ENCODE measurements around the gene RAPGEF5. TPM values are rescaled to one million over a fixed set of nuclear protein-coding genes. Genes with fewer than 3 reads are reported as not detected.

The RAPGEF5 gene
- total and polyA plus RNA-seq, 2 experiments from 2014 or later, result 0.21 TPM; not detected in 1

GRCh38 chr7:22348379-22348778, 8.6 kb downstream of the RAPGEF5 start:
- DNase-seq (ENCODE audit: low read depth in 1 of 2, low spot score in 1 of 2), result no peak
- no peak for TF ChIP-seq CTCF (IDR thresholded peaks at IDR 0.05; ENCODE audit: low read depth, low read length)
- H3K36me3 ChIP-seq, result no peaks in the 10 kb centered on the region

GRCh38 chr7:22346383-22347107, 10.4 kb downstream of the RAPGEF5 start:
- H3K4me1 ChIP-seq (ENCODE audit: low read depth), result no peaks in the 10 kb centered on the region
- no peak for TF ChIP-seq CTCF (IDR thresholded peaks at IDR 0.05; ENCODE audit: low read depth, low read length)
- no peaks in the 10 kb centered on the region for H3K9me3 ChIP-seq (ENCODE audit: low read depth)
- no peaks in the 10 kb centered on the region for H3K27me3 ChIP-seq
- no peak for DNase-seq (ENCODE audit: low read depth in 1 of 2, low spot score in 1 of 2)
- no peak overlapping the region for H3K27ac ChIP-seq
- H3K36me3 ChIP-seq, result no peaks in the 10 kb centered on the region
- no peak overlapping the region for H3K4me3 ChIP-seq

More at GRCh38 chr7:22348379-22348778, 8.6 kb downstream of the RAPGEF5 start:
- no peaks in the 10 kb centered on the region for H3K27me3 ChIP-seq
- no peaks in the 10 kb centered on the region for H3K4me1 ChIP-seq (ENCODE audit: low read depth)
- no peak overlapping the region for H3K27ac ChIP-seq
- H3K4me3 ChIP-seq, result no peak overlapping the region
- H3K9me3 ChIP-seq (ENCODE audit: low read depth), result no peaks in the 10 kb centered on the region

- no peak for DNase-seq (ENCODE audit: low read depth in 1 of 2, low spot score in 1 of 2)
- Histone ChIP-seq H3K9me3 (ENCODE audit: low read depth) (no peaks in the 10 kb centered on the region), H3K27me3 (no peaks in the 10 kb centered on the region), H3K4me3 (no peak overlapping the region), H3K36me3 (no peaks in the 10 kb centered on the region), H3K4me1 (ENCODE audit: low read depth) (no peaks in the 10 kb centered on the region), H3K27ac (no peak overlapping the region)
- TF ChIP-seq CTCF (IDR thresholded peaks at IDR 0.05; ENCODE audit: low read depth, low read length), result no peak
These were observed 12.3 kb downstream of the RAPGEF5 start for GRCh38 chr7:22344655-22345054.

- no peak for DNase-seq (ENCODE audit: low read depth in 1 of 2, low spot score in 1 of 2)
- no peak for TF ChIP-seq CTCF (IDR thresholded peaks at IDR 0.05; ENCODE audit: low read depth, low read length)
- H3K9me3 ChIP-seq (ENCODE audit: low read depth), result no peaks in the 10 kb centered on the region
- H3K4me3 ChIP-seq, result no peak overlapping the region
- H3K27me3 ChIP-seq, result no peaks in the 10 kb centered on the region
- H3K36me3 ChIP-seq, result no peaks in the 10 kb centered on the region
- no peaks in the 10 kb centered on the region for H3K4me1 ChIP-seq (ENCODE audit: low read depth)
- H3K27ac ChIP-seq, result no peak overlapping the region
These were observed 13.3 kb downstream of the RAPGEF5 start for GRCh38 chr7:22343612-22344011.

GRCh38 chr7:22343071-22343470, 13.9 kb downstream of the RAPGEF5 start:
- no peak for DNase-seq (ENCODE audit: low read depth in 1 of 2, low spot score in 1 of 2)
- Histone ChIP-seq H3K9me3 (ENCODE audit: low read depth) (no peaks in the 10 kb centered on the region), H3K27me3 (no peaks in the 10 kb centered on the region), H3K36me3 (no peaks in the 10 kb centered on the region), H3K27ac (no peak overlapping the region), H3K4me3 (no peak overlapping the region), H3K4me1 (ENCODE audit: low read depth) (no peaks in the 10 kb centered on the region)
- no peak for TF ChIP-seq CTCF (IDR thresholded peaks at IDR 0.05; ENCODE audit: low read depth, low read length)

Data from cardiac muscle cell (in vitro differentiated cells and primary cell).